Measurements from ENCODE around the gene NPHP1. TPM values are rescaled to one million over a fixed set of nuclear protein-coding genes. Genes with fewer than 3 reads are reported as not detected.
A peak's percentile ranks its signal among the peaks of the same experiment; 100 is the strongest.
"Not testable (repeated sequence)": the region's sequence is repeated elsewhere in the genome, so short reads cannot be mapped to it uniquely, and the experiment has no call there.

NPHP1 gene
- total RNA-seq, 2 experiments from 2014 or later = 1.6 to 1.9 TPM

DNA sequence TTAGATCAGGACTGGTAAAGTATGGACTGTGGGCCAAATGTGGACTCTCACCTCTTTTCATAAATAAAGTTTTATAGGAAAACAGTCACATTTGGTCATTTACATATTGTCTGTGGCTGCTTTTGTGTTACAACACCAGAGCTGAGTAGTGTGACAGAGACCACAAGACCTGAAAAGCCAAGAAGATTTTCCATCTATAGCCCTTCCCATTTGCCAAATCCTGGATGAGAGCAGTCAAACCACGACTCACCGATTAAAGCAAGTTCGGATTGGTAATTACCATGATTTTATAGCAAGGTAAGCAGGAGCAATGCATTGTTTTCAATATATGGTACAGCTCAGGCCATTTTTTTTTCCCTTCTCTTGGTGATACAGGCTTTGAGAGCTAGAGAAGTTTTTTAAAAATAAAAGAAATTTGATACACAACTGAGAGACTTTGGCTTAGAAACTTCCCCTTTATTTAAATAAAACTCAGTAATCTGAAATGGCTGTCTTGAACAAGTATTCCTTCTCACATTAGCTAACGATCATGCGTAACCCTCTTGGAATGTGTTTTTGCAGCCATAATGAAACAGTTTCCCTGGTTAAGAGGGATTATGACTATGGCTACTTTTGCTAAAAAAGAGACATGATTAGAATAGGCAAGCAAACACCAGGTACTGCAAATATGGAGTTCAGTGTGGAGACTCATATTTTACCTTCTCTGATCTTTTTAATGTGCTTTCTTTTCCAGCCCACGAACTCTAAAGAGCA lies 79.7 kb downstream of the NPHP1 start:
- Mint-ChIP-seq H3K27me3 (no peaks in the 10 kb centered on the region), H3K4me3 (no peak overlapping the region), H3K9me3 (no peaks in the 10 kb centered on the region), H3K4me1 (no peaks in the 10 kb centered on the region), H3K27ac (no peak overlapping the region), H3K36me3 (no peaks in the 10 kb centered on the region)
- DNase-seq = no peak

- no peak for DNase-seq
- no peak overlapping the region for H3K4me3 Mint-ChIP-seq
- no peak overlapping the region for H3K27ac Mint-ChIP-seq
- no peaks in the 10 kb centered on the region for H3K36me3 Mint-ChIP-seq
- peaks cover 4% of the 10 kb centered on the region for H3K27me3 Mint-ChIP-seq
- no peaks in the 10 kb centered on the region for H3K4me1 Mint-ChIP-seq
- H3K9me3 Mint-ChIP-seq = no peaks in the 10 kb centered on the region
Observed at GRCh38 chr2:110124038-110124825, 80.6 kb downstream of the NPHP1 start.

- Mint-ChIP-seq H3K27ac (no peak overlapping the region), H3K4me1 (no peaks in the 10 kb centered on the region), H3K36me3 (no peaks in the 10 kb centered on the region), H3K9me3 (no peaks in the 10 kb centered on the region), H3K4me3 (no peak overlapping the region), H3K27me3 (peaks cover 29% of the 10 kb centered on the region)
- DNase-seq = no peak
Observed at GRCh38 chr2:110121592-110121991, 83.2 kb downstream of the NPHP1 start.

DNA sequence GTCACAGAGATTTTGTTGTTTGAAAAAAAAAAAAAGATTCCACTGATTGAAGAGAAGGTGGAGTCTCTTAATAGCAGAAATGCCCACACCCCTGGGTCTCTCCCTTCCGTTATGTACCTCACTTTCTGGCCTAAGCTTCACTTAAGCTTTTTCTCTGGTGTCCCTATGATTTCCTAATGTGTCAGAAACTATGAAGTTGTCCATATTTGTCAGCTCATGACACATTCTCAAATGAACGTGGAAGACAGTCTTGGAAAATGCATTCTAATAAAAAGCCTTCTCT lies 83.8 kb downstream of the NPHP1 start:
- peaks cover 35% of the 10 kb centered on the region for H3K27me3 Mint-ChIP-seq

GRCh38 chr2:110120171-110121051 lies 84.4 kb downstream of the NPHP1 start:
- Mint-ChIP-seq H3K9me3 (no peaks in the 10 kb centered on the region), H3K4me1 (no peaks in the 10 kb centered on the region), H3K27me3 (peaks cover 41% of the 10 kb centered on the region), H3K4me3 (no peak overlapping the region), H3K27ac (no peak overlapping the region), H3K36me3 (no peaks in the 10 kb centered on the region)
- no peak for DNase-seq

More for the DNA sequence above, 83.8 kb downstream of the NPHP1 start:
- H3K27ac Mint-ChIP-seq = peak overlapping the region; percentile 2
- DNase-seq = no peak
- no peak overlapping the region for H3K4me3 Mint-ChIP-seq
- no peaks in the 10 kb centered on the region for H3K36me3 Mint-ChIP-seq
- no peaks in the 10 kb centered on the region for H3K9me3 Mint-ChIP-seq
- no peaks in the 10 kb centered on the region for H3K4me1 Mint-ChIP-seq

GRCh38 chr2:110116033-110116710 lies 88.6 kb downstream of the NPHP1 start:
- H3K4me3 Mint-ChIP-seq = no peak overlapping the region
- no peaks in the 10 kb centered on the region for H3K36me3 Mint-ChIP-seq
- no peak overlapping the region for H3K27ac Mint-ChIP-seq
- H3K27me3 Mint-ChIP-seq = peaks cover 81% of the 10 kb centered on the region
- H3K4me1 Mint-ChIP-seq = peaks cover 2% of the 10 kb centered on the region
- DNase-seq = no peak
- peaks cover 2% of the 10 kb centered on the region for H3K9me3 Mint-ChIP-seq

DNA sequence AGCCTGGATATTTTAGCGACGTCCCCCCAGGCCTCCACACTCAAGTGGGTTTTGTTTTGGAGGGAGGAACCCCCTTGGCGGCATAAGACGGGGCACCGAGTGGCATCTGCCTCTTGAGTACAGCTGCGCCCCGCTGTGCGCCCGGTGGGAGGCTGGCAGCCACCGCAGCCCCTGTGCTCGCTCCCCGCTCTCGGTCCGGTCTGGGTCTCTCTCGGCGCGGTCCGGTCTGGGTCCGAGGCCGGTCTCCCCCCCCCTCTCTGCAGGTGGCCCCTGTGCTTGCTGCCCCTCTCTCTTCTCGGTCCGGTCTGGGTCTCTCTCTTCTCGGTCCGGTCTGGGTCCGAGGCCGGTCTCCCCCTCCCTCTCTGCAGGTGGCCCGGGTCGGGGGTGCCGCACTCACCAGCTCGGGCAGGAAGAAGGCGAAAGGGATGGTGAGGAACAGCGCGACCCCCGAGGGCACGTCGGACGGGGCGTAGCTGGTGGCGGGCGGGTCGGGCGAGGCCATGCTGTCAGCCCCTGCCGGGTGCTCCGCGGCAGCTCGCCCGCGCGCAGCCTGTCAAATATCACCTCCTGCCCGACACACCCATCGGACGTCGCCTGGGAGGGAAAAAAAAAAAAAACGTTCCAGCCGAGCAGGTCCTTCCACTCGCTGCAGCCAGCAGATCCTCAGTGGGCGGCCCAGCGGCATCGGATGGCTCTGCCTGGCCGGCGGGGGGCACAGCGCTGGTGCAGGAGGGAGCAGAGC lies 89.4 kb downstream of the NPHP1 start, which contains the start of gene MALL:
TSS of gene MALL (minus strand) at position 532 of the 742 bp plus-strand sequence. CDS start at position 502, 30 bp downstream.
- no peak within 1 kb of the TSS for H3K4me3 Mint-ChIP-seq
- H3K36me3 Mint-ChIP-seq = no peaks in the 10 kb centered on the region
- no peak for DNase-seq
- peaks cover 2% of the 10 kb centered on the region for H3K4me1 Mint-ChIP-seq
- H3K27me3 Mint-ChIP-seq = peaks cover 88% of the 10 kb centered on the region
- peaks cover 2% of the 10 kb centered on the region for H3K9me3 Mint-ChIP-seq
- H3K27ac Mint-ChIP-seq = no peak within 1 kb of the TSS

DNA sequence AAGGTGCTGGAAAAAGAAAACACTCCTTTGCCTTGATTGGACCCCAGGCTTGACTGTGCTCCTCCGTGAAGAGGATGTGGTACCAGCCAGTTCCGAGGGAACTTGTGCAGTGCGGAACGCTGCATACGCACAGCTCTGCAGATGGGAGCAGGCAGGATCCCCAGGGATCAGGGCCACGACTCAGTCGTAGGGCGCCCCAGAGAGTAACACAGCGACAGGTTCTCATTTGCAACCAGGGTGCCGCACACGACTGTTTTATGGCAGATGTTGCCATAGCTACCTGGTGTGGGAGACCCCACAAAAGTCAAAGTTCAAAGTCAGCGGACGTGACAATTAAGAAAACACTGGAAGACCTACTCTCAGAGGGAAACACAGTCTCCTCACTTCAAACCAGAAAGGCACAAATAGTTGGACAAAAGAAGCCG lies 90.0 kb downstream of the NPHP1 start:
- no peaks in the 10 kb centered on the region for H3K36me3 Mint-ChIP-seq
- DNase-seq = no peak
- H3K9me3 Mint-ChIP-seq = peaks cover 7% of the 10 kb centered on the region
- no peak overlapping the region for H3K27ac Mint-ChIP-seq
- peaks cover 94% of the 10 kb centered on the region for H3K27me3 Mint-ChIP-seq
- peaks cover 7% of the 10 kb centered on the region for H3K4me1 Mint-ChIP-seq
- H3K4me3 Mint-ChIP-seq = no peak overlapping the region

- peaks cover 94% of the 10 kb centered on the region for H3K27me3 Mint-ChIP-seq
- H3K36me3 Mint-ChIP-seq = no peaks in the 10 kb centered on the region
- H3K4me3 Mint-ChIP-seq = no peak overlapping the region
- no peak for DNase-seq
- no peak overlapping the region for H3K27ac Mint-ChIP-seq
- H3K4me1 Mint-ChIP-seq = peaks cover 13% of the 10 kb centered on the region
- H3K9me3 Mint-ChIP-seq = peaks cover 8% of the 10 kb centered on the region
Observed at GRCh38 chr2:110113961-110114591, 90.7 kb downstream of the NPHP1 start.

DNA sequence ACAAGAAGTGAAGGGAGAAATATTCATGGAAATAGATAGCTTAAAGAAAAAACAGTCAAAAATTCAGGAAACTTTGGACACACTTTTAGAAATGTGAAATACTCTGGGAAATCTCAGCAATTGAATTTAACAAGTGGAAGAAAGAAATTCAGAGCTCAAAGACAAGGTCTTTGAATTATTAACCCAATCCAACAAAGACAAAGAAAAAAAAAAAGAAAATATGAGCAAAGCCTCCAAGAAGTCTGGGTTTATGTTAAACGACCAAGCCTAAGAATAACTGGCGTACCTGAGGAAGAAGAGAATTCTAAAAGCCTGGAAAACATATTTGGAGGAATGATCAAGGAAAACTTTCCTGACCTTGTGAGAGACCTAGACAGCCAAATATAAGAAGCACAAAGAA lies 96.5 kb downstream of the NPHP1 start:
- H3K9me3 Mint-ChIP-seq, DNase-seq, H3K4me3 Mint-ChIP-seq, H3K27ac Mint-ChIP-seq, H3K36me3 Mint-ChIP-seq: not testable (repeated sequence)
- Mint-ChIP-seq H3K27me3 (peaks cover 88% of the 10 kb centered on the region), H3K4me1 (peaks cover 11% of the 10 kb centered on the region)

DNA sequence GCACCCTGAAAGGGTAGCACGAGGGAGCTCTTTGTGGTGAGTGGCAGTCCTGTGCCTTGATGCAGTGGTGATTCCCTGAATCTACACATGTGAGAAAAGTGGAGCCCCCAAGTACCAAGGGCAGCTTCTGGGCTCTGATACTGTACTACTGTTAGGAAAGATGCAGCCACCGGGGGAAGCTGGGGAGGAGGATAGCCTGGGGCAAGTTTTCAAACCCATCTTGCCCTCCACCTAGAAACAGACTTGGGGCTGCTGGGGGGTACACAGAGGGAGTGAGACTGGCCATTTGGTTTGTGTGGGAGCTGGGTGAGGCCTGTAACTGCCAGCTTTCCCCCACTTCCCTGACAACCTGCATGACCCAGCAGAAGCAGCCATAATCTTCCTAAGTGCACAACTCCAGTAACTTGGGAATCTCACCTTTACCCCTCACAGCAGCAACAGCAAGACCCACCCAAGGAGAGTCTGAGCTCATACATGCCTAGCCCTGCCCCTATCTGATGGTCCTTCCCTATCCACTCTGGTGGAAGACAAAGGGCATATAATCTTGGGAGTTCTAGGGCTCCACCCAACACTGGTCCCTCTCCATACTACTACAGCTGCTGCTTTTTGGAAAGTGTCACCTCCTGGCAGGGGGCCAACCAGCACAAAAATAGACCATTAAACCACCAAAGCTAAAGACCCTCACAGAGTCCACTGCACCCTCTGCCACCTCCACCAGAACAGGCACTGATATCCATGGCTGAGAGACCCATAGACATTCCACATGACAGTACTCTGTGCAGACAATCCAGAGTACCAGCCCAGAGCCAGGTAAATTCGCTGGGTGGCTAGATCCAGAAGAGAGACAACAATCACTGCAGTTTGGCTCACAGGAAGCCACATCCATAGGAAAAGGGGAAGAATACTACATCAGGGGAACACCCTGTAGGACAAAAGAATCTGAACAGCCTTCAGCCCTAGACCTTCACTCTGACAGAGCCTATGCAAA lies 97.4 kb downstream of the NPHP1 start:
- H3K4me3 Mint-ChIP-seq = no peak overlapping the region
- H3K27ac Mint-ChIP-seq = no peak overlapping the region
- peaks cover 89% of the 10 kb centered on the region for H3K27me3 Mint-ChIP-seq
- H3K36me3 Mint-ChIP-seq = no peaks in the 10 kb centered on the region
- peaks cover 11% of the 10 kb centered on the region for H3K4me1 Mint-ChIP-seq
- H3K9me3 Mint-ChIP-seq = peaks cover 9% of the 10 kb centered on the region
- DNase-seq = no peak

DNA sequence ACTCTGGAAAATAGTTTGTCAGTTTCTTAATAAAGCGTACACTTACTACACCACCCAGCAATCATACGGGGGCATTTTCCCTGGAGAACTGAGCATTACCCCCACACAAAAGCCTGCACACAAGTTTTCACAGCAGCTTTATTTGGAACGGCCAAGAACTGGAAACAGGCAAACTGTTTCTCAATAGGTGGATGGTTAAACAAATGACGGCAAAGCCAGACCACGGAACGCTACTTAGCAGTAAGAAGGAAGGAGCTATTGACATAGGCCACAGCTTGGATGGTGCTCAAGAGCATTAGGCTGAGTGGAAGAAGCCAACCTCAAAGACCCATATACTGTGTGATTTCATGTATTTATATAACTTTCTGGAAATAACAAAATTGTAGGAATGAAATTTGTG lies 98.2 kb downstream of the NPHP1 start:
- peaks cover 13% of the 10 kb centered on the region for H3K4me1 Mint-ChIP-seq
- H3K4me3 Mint-ChIP-seq = no peak overlapping the region
- no peaks in the 10 kb centered on the region for H3K36me3 Mint-ChIP-seq
- DNase-seq = no peak
- peaks cover 7% of the 10 kb centered on the region for H3K9me3 Mint-ChIP-seq
- H3K27me3 Mint-ChIP-seq = peaks cover 82% of the 10 kb centered on the region
- no peak overlapping the region for H3K27ac Mint-ChIP-seq

Measured in activated naive CD8-positive, alpha-beta T cell treated with anti-CD3 and anti-CD28 coated beads for 36 hours (primary cell).